ENCODE measurements around the gene IDUA.
"Not testable (repeated sequence)": the region's sequence is repeated elsewhere in the genome, so short reads cannot be mapped to it uniquely, and the experiment has no call there.

Gene IDUA

DNA sequence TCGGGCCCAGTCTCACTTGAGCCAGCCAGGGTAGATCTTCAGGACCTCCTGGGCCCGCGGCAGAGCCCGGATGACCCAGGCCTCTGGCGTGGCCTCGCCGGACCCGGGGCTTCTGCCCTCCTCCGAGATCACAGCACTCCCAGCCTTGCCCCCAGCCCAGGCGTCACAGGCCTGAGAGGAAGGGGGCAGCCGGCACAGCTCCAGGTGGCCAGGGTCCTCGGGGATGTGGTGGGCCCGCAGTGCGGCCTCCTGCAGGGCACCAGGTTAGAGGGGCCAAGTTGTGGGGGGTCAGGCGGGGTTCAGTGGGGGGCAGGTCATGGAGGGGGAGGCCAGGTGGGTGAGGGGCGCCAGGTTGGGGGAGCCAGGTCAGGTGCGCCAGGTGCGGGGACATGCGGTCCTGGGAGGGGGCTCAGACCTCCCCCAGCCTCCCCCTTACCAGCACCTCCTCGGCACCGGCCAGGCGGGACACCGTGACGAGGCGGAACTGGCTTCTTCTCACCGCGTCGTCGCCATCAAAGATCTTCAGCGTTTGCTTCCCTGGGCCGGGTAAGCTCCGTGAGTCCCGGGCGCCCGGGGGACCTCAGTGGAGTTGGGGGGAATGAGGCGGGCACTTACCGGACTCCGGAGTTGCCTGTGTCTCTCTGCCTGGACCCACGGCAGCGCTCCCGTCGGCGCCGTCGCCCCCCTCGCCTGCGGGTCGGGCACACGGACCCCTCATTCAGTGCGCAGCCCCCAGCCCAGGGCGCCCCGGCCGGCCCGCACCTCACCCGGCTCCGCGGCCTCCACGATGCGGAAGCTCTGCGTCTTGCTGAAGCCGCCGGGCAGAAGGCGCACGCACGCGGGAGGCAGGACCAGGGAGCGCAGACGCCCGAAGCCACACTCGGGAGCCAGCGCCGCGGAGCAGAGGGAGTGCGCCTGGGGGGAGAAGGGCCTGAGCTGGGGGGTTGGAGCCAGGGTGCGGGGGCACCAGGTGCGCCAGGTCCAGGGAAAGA lies 19.4 kb upstream of the IDUA start:
- no peak for DNase-seq (ENCODE audit: low read depth in 2 of 2)

DNA sequence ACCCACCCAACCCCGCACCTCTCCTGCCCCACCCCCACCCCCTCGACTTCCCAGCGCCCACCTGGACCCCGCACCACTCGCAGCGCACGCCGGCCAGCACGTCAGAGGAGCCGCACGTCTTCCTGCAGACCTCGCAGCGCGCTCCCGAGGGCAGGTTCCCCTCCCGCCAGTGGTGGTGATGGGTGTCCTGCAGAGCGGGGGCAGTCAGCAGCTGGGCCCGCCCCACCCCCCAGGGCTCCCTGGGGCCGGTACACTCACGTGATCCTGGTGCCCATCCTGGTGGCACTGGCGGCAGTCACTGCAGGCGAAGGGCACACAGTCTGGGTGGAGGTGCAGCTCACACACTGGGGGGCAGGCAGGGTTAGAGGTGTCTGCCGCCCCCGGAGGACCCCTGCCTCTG lies 18.6 kb upstream of the IDUA start:
- DNase-seq (ENCODE audit: low read depth in 2 of 2) = no peak

DNA sequence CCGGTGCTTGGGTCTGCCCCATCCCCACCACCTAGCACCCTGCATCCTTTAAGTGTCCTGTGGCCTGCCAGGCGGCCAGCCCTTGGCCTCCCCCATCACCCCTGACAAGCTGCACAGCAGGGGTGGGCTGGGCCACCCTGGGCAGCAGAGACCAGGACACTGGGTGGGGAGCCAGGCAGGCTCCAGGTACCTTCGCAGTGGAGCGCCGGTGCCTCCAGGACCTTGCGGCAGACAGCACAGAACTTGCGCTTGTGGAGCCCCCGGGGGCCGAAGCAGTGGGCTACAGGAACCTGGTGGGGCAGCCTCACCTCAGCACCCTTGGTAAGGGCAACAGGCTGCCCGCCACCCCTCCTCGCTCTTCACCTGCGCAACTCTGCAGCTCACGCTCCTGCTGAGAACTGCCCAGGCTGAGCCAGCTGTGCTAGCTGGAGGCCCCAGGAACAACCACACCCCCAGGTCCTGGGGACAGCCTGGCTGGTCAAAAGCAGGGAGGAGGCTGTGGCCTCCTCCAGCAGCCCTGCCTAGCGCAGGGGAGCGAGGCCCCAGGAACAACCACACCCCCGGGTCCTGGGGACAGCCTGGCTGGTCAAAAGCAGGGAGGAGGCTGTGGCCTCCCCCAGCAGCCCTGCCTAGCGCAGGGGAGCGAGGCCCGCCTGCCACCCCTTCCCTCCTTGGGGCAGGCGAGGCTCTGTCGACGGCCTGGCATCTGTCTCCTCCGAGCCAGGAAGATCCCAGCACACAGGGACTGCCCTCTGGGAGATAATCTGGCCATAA lies 18.0 kb upstream of the IDUA start:
- DNase-seq (ENCODE audit: low read depth in 2 of 2) = no peak

DNA sequence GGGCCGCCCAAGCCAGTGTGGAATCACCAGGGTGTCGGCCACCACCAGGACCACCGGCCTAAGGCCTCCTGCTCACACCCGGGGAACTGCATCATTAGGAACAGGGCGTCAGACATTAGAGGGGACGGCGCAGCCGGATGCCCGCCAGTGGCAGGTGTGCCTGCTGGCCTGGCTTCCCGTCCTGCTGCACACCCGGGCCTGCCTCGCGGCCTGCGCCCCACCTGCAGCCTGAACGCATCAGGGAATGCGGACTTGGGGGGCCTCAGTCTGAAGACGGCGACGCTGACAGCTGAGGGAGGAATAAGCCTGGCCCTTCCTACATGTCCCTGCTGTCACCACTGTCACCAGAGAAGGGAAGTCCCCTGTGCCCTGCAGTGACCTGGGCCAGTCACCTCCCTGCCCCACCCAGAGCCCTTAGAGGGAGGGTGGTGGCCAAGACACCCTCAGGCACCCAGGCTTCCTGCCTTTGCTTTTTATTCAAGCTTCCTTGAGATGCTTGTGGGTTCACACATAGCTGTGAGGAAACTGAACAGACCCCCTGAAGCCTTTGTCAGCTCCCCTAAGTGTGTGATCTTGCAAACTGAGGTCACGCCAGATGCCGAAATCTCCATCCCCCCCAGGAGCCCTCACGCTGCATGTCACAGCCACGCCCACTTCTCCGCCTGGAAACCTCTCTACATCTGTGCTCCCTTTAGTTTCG lies 16.6 kb upstream of the IDUA start:
- no peak for DNase-seq (ENCODE audit: low read depth in 2 of 2)

DNA sequence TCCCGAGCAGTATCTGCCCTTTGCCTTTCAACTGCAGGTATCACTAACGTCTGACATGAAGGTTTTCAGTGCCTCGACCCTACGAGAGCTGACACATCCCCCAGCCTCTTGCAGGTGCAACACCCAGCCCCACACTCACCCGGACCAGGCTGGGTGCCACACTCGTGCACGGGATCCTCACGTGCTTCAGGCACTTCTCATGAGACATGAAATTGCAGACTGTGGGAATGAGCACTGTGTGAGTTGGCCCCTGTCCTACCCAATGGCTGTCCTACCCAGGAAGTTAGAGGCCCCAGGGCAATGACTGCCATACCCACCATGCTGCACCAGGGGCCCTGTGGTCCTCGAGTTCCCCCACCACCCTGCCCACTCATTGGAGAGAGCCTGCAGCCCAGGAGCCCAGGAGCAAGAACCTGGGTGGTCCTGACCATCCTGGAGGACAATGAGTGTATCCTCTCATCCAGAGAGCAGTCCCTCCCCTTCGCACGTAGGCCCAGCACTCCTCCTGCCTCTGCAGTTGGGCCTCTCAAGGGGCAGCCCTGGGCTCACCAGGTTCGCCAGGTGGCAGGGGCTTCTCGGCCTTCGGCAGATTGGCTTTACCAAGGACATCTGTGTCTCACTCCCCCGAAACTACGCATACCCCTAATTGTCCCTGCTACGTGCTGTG lies 15.9 kb upstream of the IDUA start:
- no peak for DNase-seq (ENCODE audit: low read depth in 2 of 2)

DNA sequence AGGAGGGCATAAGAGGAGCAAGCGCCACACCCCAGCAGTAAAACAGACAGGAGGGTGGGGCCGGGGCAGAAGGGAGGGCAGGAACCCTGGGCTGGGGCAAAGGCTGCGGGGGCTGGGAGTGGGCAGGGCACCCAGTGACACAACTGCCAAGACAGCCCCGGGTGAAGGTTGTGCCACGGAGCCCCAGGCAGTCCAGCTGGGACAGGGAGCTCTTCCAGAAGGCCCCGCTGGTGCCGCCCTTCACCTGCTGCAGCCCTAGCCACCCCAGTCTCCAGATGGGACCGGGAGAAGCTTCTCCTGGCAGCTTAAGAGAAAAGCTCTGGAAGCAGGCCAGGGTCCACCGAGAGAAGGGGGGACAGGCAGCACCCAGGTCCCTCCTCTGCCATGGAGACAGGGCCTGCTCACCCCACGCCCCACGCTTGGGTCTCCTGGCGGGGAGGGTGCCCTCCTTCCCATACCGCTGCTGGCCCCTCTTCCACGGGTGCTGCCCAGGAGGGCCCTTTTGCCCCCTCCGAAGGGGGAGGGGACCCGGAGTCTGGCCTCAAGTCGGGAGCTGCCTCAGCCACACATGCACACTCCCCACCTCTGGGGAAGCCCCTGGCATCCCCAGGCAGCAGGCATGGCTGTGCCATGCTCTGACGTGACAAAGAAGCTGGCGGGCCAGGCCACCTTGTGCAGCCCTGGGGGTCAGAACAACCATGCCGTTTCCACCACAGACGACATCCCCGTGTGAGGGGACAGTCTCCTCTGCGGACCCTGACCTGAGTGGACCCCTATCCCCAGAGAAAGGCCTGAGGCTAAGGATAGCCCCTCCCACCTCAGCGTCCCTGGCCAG lies 15.0 kb upstream of the IDUA start:
- DNase-seq (ENCODE audit: low read depth in 2 of 2) = no peak

DNA sequence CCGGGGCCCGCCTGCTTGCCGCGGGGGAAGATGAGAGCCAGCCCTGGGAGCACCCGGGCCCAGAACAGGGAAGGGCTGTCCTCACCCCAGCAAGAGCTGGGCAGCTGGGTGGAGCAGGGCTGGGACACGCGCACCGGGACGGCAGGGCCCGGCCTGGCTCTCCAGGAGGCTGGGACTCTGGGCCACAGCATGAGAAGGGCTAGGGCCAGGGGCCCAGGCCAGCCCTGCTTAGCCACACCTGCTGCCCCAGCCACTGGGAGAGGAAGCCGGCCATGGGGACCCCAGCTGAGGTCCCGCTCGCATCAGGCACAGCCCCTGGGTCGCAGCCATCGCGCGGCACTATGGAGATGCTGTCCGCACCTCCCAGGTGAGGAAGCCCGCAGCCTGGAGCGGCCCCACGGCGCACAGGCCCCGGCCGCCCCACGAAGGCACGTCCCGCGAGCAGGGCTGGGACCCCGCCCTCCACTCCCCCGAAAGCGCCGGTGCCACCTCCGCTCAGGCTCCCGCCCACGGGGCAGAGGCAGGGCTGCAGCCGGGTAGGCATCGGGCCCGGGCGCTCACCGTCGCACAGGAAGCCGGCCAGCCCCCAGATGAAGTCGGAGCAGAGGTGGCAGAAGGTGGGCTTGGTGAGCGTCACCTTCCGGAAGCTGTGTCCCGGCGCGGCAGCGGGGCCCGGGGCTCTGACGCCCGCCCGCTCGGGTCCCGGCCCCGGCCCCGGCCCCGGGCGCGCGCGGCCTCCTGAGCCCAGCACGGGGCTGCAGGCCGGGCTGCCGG lies 14.0 kb upstream of the IDUA start:
- peak; percentile 56 to 68 for DNase-seq (ENCODE audit: low read depth in 2 of 2)

DNA sequence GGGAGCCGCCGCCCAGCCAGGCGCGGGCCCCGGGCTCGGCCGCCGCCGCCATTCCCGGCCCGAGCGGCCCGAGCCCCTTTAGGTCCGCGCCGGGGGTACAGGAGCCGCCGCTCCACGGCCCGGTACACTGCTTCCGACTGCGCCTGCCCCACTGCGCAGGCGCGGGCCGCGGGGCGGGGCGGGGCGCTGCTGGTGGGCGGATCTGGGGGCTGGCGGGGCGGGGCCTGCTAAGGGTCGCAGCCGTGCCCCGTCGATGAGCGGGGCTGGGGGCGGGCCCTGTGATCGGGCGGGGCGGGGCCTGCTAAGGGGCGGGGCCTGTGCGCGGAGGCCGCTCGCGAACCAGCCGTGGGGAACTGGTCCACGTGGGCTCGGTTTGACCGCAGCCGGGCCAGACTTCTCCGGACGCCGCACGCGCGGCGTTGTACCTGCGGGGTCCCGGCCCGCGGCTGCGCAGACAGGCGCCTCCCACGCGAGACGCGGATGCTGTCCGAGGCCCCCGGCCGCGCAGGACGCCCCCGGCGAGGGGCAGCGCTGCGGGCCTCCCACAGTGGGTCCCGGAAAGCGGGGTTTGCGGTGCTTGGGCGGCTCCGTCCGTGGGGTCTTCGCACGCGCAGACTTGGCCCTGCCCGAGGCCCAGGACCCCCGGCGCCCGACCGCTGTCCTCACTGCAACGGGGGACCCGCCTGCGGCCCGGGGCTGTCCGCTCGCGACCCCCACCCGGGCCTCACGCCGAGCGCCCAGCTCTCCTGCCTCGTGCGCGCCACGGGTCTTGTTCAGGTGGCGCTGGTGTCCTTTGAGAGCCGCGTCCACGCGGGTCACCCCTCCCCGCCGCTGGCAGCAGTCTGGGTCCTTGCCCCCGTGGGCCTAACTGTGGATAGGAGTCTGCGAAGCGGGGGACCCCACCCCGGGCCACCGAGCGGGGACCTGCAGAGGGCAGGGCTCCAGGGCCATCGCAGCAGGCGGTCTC lies 13.1 kb upstream of the IDUA start, which contains the start of gene DGKQ:
DGKQ (minus strand) TSS at position 139 of the 967 bp plus-strand sequence; CDS start at position 52, 87 bp downstream.
- DNase-seq (ENCODE audit: low read depth in 2 of 2) = peak; percentile 89

DNA sequence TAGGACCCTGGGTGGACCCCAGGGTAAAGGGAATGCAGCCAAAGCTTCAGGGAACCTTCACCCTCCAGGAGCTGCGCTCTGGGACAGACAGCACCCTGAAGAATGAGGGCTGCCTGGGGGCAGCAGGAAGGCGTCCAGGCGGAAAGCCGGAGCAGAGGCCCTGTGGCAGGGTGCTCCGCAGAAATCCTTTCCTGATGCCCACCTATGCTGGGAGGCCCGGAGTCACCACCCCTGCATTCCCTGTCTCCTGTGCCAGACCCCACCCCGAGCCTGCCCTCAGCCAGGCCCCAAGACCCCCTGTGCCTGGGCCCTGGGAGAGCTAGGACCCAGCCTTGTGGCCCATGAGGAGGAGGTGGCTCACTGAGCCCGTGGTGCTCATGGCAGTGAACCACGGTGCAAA lies 12.2 kb upstream of the IDUA start:
- no peak for DNase-seq (ENCODE audit: low read depth in 2 of 2)

DNA sequence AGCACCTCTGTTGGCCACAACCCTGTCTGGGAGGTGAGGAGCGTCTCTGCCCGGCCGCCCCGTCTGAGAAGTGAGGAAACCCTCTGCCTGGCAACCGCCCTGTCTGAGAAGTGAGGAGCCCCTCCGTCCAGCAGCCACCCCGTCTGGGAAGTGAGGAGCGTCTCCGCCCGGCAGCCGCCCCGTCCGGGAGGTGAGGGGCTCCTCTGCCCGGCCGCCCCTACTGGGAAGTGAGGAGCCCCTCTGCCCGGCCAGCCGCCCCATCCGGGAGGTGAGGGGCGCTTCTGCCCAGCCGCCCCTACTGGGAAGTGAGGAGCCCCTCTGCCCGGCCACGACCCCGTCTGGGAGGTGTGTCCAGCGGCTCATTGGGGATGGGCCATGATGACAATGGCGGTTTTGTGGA lies 10.8 kb upstream of the IDUA start:
- DNase-seq (ENCODE audit: low read depth in 2 of 2) = not testable (repeated sequence)

DNA sequence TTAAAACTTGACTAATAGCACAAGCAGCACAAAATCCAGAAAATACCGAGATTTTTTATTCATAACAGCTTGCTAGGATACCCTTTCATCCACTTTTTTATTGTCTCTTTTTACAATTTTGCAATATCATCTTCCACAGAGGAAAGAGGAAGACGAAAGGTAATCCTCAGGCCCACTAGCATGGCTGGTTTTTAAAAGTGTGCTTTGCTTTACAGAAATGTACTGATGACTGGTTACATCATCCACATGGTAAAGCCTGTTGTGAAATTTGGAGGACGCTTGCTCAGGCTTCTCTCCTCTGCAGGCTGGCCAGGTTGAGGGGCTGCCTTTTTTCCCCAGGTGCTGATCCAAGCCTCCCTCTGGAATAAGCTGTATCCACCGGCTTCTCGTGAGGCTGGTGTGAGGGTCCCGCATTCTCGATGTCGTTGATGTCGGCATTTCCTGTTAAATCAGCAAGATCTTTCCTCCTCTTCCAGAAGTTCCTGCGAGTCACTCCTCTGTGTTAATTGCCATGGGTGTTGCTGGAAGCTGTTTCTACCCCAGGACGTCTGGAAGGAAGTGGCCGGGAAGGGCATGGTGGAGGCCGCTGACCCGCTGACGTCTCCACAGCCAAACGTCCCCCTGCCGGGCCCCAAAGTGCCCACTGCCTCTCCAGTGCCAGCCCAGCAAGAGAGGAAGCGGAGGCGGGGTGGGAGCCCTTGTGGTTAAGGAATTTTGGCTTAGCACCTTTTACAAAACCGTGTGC lies 7.7 kb upstream of the IDUA start:
- no peak for DNase-seq (ENCODE audit: low read depth in 2 of 2)

DNA sequence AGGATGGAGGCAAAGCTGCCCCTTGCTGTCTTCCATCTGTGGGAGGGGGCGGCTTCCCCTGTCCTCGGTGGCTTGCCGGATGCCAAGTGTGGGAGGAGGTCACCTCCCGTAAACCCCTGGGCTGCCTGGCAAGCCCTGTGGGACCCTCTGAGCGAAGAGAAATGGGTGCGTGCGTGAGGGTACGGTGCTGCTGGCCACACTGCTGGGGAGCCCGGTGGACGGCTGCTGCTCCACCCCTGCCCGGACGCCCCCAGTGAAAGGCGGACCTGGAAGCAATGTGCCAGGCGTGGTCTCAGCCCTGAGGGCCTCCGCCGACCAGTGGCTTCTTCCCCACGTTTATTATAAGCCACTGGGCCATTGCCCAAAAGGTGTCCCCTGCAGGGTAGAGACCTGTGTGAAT lies 4.6 kb upstream of the IDUA start:
- no peak for DNase-seq (ENCODE audit: low read depth in 2 of 2)

DNA sequence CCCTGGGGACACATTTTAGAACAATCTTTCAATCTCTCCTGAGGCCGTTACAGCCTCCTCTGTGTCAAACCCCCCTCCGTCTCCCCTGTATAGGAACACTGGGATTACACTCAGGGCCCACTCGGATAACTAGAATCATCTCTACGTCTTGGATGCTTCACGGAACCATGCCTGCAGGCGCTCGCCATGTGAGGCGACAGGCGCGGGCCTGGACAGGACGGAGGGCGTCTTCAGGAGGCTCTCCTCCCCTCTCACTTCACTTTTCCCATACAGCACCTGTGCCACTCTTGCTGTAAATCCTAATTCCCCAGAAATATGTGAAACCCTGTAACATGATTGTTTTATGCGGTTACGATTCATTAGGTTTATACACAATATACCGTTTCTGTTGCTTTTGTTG lies 4.0 kb upstream of the IDUA start:
- DNase-seq (ENCODE audit: low read depth in 2 of 2) = no peak

DNA sequence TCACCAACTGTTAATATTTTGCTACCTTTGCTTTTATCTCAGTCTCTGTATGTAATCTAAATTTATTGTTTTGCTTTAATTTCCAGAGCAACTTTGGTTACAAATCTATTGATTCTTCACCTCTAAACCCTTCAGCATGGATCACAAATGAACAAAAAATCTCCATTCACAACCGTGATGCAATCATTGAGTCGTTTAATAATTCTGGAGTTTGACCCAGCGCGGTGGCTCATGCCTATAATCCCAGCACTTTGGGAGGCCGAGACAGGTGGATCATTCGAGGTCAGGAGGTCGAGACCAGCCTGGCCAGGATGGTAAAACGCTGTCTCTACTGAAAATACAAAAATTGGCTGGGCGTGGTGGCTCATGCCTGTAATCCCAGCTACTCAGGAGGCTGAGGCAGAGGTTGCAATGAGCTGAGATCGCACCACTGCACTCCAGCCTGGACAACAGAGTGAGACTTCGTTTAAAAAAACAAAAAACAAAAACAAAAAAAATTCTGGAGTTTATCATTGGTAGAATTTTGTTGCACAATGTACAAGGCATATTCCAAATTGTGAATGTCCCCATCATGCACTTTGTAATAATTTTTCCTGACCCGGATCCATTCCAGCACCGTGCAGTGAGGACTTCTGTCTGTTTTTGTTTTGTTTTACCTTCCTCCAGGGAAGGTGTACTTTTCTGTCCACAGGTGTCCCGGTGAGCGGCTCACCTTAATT lies 2.3 kb upstream of the IDUA start:
- DNase-seq (ENCODE audit: low read depth in 2 of 2) = no peak

DNA sequence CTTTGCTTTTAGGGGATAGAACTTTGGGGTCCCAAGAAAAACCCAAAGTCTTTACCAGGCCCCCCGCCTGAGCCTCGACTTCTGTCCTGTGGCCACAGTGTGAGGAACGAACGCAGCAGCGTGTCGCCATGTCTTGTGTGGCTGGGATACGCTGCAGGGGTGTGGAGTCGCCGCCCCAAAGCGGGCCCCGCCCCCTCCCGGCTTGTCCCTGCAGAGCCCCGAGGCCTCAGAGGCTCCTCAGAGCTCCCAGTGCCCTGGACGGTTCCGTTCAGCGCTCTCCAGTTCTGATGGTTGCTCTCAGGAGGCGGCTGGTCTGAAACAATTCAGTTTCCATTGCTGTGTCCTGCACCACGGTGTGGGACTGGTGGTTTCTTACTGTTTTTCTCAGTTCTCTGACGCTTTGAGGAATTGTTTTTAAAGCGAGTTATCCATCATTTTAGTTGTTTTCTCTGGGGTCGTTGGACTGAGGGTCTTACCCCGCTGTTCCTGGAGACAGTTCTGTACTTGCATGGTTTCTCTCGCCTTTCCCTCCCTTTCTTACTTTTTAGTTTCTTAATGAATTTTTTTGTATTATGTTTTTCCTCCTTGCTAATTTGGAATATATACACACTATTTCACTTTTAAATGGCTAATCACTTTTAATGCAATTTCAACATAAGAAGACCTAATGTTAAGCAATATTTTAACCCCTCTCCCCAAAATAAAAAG lies 1.6 kb upstream of the IDUA start:
- DNase-seq (ENCODE audit: low read depth in 2 of 2) = peak; percentile 56 to 78

DNA sequence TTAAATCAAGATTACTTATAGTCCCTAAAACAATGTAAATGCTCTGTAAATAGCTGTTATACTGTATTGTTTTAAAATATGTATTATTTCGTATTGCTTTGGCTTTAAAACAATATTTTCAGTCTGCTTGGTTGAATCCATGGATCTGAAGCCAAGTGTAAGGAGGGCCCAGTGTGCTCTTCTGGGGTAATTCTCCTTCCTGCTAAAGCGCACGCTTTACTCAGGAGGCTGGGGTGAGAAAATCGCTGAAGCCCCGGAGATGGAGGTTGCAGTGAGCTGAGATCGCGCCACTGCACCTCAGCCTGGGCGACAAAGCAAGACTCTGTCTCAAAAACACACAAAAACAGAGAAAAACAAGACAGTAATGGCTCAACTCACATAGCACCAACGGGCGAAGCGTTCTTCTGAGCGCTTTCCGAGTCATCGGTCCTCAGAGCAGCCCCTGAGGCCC lies 391 bp upstream of the IDUA start:
- no peak for DNase-seq (ENCODE audit: low read depth in 2 of 2)
